Calu3 (cell line): ENCODE measurements around the gene CRYBA2. TPM values are rescaled to one million over a fixed set of nuclear protein-coding genes. Genes with fewer than 3 reads are reported as not detected.

ENCODE experiments used
- BruUV-seq: library from RNA; stranded (reverse); fragments of 400-500 nt; replicated peaks from 2 replicates; lab custom pipeline; 2021; lab: Mats Ljungman, UMichigan
- CTCF ChIA-PET: fragments of 300-600 bp; sonication (Branson Sonifier 250); formaldehyde crosslinking; loops from one replicate; lab custom pipeline; 2022; ENCODE audit warnings: antibody characterized with exemption; lab: Charles Lee
- DNase-seq: peaks from one replicate; pipeline ENCODE4 v3.0.0; 2022
- H3K27ac Mint-ChIP-seq: one replicate; pipeline ENCODE4 v1.8.0; 2022; ENCODE audit warnings: mixed read lengths; ENCODE audit not compliant: unreplicated experiment
- H3K27me3 Mint-ChIP-seq: one replicate; pipeline ENCODE4 v1.8.0; 2022; ENCODE audit warnings: mixed read lengths; ENCODE audit not compliant: unreplicated experiment
- H3K36me3 Mint-ChIP-seq: one replicate; pipeline ENCODE4 v1.8.0; 2022; ENCODE audit warnings: mild to moderate bottlenecking, moderate library complexity, mixed read lengths; ENCODE audit not compliant: insufficient read depth, unreplicated experiment
- H3K4me1 Mint-ChIP-seq: one replicate; pipeline ENCODE4 v1.8.0; 2022; ENCODE audit warnings: mild to moderate bottlenecking, low read depth, mixed read lengths; ENCODE audit not compliant: unreplicated experiment
- H3K4me3 Mint-ChIP-seq: one replicate; pipeline ENCODE4 v1.8.0; 2022; ENCODE audit warnings: mild to moderate bottlenecking, low read depth, moderate library complexity, mixed read lengths; ENCODE audit not compliant: unreplicated experiment
- H3K9me3 Mint-ChIP-seq: one replicate; pipeline ENCODE4 v1.8.0; 2022; ENCODE audit warnings: low read depth, mixed read lengths; ENCODE audit not compliant: unreplicated experiment
- intact Hi-C: fragments of 100-400 bp; cut with micrococcal nuclease; formaldehyde crosslinking; loops from one replicate; pipeline ENCODE4 v1.10.0; 2022; ENCODE audit not compliant: unreplicated experiment
- total RNA-seq: library from RNA; stranded (reverse); gene quantifications from 2 replicates; pipeline ENCODE4 v1.2.3, GENCODE V29; 2022
- TF ChIP-seq, protein P1 (sequence below): fragments of 200-600 bp; IDR thresholded peaks from one replicate; pipeline ENCODE4 v1.8.0; 2022; ENCODE audit warnings: antibody characterized with exemption; ENCODE audit not compliant: unreplicated experiment

The CRYBA2 gene
- total RNA-seq, 1 experiment from 2014 or later, result not detected

DNA sequence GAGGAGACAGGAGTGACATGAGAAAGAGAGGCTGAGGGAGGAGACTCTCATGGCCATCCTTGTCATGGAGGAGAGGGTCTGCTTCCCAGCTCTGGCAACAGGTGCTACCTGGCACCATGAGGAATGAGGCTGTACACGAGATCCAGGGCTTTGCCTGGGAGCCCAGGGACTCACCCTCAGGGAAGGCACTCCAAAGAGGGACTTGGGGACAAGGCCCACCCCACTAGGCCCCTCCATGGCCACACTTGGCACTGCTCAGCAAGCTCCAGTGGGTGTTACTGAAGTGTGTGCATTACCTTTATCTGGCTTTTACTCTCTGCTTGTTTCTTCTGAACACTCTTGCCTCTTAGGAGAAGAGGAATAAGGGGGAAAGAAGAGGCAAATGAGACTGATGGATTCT lies 45.4 kb upstream of the CRYBA2 start:
- intact Hi-C loops, result no loop called here
- BruUV-seq, result no TSS peak
- Mint-ChIP-seq H3K9me3 (no peaks in the 10 kb centered on the region), H3K4me3 (peak overlapping the region; percentile 10), H3K27ac (no peak overlapping the region), H3K36me3 (peaks cover 6% of the 10 kb centered on the region), H3K4me1 (peaks cover 41% of the 10 kb centered on the region), H3K27me3 (no peaks in the 10 kb centered on the region)
- no peak for DNase-seq
- TF ChIP-seq, protein P1, sequence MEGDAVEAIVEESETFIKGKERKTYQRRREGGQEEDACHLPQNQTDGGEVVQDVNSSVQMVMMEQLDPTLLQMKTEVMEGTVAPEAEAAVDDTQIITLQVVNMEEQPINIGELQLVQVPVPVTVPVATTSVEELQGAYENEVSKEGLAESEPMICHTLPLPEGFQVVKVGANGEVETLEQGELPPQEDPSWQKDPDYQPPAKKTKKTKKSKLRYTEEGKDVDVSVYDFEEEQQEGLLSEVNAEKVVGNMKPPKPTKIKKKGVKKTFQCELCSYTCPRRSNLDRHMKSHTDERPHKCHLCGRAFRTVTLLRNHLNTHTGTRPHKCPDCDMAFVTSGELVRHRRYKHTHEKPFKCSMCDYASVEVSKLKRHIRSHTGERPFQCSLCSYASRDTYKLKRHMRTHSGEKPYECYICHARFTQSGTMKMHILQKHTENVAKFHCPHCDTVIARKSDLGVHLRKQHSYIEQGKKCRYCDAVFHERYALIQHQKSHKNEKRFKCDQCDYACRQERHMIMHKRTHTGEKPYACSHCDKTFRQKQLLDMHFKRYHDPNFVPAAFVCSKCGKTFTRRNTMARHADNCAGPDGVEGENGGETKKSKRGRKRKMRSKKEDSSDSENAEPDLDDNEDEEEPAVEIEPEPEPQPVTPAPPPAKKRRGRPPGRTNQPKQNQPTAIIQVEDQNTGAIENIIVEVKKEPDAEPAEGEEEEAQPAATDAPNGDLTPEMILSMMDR, result no peak
- CTCF ChIA-PET, result interaction anchor here (0.6 to 2.2 kb wide), 5 partner anchors 9 to 460 kb away, joined by 3 to 19 read pairs (median 4); partner anchors contain the start of gene GMPPA

DNA sequence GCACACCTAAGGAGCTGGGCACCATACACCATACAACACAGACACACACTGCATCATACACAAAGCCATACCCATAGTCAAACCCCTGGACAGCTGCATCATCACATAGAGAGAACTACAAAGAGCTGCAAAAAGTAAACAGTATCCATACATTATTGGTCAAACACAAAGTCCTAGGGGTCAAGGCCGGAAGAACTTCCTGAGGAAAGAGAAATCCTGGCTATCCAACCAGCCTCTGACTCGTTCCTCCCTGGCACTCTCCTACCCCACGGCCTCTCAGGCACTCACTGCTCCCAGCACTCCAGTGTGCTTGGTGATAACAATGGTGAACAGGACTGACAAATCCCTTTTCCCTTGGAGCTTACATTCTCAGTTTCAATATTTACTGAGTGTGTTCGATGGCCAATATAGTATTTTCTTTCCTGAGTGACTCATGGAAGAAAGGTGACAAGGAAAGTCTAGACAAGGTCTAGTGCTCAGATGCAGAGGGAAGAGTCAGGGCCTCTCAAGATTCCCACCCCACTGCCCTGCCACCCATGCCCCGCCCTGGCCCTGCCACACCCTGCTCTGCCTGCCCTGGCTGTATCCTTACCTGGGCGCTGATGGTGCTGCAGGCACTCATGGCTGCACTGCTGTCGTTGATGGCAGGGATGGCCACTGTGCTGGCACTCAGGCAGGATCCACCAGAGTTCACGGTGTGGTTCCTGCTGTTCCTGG lies 44.7 kb upstream of the CRYBA2 start:
- peaks cover 6% of the 10 kb centered on the region for H3K36me3 Mint-ChIP-seq
- intact Hi-C loops, result no loop called here
- H3K27ac Mint-ChIP-seq, result no peak overlapping the region
- BruUV-seq, result no TSS peak
- H3K27me3 Mint-ChIP-seq, result no peaks in the 10 kb centered on the region
- H3K4me1 Mint-ChIP-seq, result peaks cover 37% of the 10 kb centered on the region
- TF ChIP-seq, protein P1, result no peak
- CTCF ChIA-PET, result interaction anchor here (0.6 to 2.2 kb wide), 6 partner anchors 9 to 461 kb away, joined by 3 to 19 read pairs (median 4); partner anchors contain the start of gene GMPPA
- DNase-seq, result peak; percentile 60
- peak overlapping the region; percentile 10 for H3K4me3 Mint-ChIP-seq
- no peaks in the 10 kb centered on the region for H3K9me3 Mint-ChIP-seq

DNA sequence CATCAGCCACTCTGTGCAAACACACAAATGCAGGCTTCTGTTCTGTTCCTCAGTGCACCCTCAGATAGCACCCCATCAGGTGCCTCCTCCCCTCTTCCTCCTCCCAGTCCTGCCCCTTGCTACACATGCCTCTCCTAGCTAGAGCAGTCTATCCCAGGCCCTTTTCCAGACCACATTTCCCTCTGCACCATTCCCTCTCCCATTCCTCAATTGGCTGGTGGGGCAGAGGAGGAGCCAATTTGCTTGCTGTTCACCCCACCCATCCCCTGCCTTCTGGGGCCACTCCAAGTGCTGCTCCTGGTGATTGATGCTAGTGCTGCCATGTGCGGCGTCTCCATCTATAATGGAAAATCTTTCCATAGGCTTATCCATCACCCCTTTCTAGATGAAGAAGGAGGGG lies 42.7 kb upstream of the CRYBA2 start:
- intact Hi-C loops, result no loop called here
- no peaks in the 10 kb centered on the region for H3K9me3 Mint-ChIP-seq
- CTCF ChIA-PET, result no interaction called here
- H3K27me3 Mint-ChIP-seq, result no peaks in the 10 kb centered on the region
- H3K27ac Mint-ChIP-seq, result no peak overlapping the region
- peaks cover 19% of the 10 kb centered on the region for H3K4me1 Mint-ChIP-seq
- no peaks in the 10 kb centered on the region for H3K36me3 Mint-ChIP-seq
- BruUV-seq, result no TSS peak
- no peak overlapping the region for H3K4me3 Mint-ChIP-seq
- no peak for DNase-seq
- TF ChIP-seq, protein P1, result no peak

DNA sequence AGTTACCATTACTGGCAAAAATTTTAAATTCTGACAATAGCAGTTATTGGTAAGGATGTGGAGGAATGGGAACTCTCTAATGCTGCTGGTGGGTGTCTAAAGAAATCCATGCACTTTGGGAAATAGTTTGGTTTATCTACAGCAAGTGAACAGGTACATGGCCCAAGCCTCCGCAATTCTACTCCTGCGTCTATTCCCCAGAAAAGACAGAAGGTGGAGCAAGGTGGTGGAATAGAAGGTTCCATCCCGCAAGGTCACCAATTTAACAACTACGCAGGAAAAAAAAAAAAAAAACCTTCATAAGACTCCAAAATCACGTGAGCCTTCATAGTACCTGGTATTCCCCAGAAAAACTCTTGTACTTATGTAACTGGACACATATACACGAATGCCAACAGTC lies 41.6 kb upstream of the CRYBA2 start:
- TF ChIP-seq, protein P1, result no peak
- H3K9me3 Mint-ChIP-seq, result no peaks in the 10 kb centered on the region
- BruUV-seq, result no TSS peak
- DNase-seq, result no peak
- no peak overlapping the region for H3K4me3 Mint-ChIP-seq
- no peak overlapping the region for H3K27ac Mint-ChIP-seq
- CTCF ChIA-PET, result interaction anchor here (0.7 kb wide), 1 partner anchor 14 kb away, joined by 6 read pairs; no protein-coding TSS in a partner anchor
- intact Hi-C loops, result no loop called here
- H3K27me3 Mint-ChIP-seq, result no peaks in the 10 kb centered on the region
- H3K36me3 Mint-ChIP-seq, result no peaks in the 10 kb centered on the region
- H3K4me1 Mint-ChIP-seq, result peaks cover 19% of the 10 kb centered on the region
